Panc1 (cell line): ENCODE measurements around the gene PRDX5. TPM values are rescaled to one million over a fixed set of nuclear protein-coding genes. Genes with fewer than 3 reads are reported as not detected.

Experiments used
- ATAC-seq: fragments of 200-7000 bp; cut with Tn5 transposase; 2 replicates; pipeline ENCODE4 v1.9.1; 2020; ENCODE audit warnings: mild to moderate bottlenecking, moderate library complexity
- BruUV-seq: library from RNA; stranded (reverse); fragments of 400-500 nt; replicated peaks from 2 replicates; lab custom pipeline; 2021; lab: Mats Ljungman, UMichigan
- CTCF ChIA-PET: fragments of 300-600 bp; sonication (Branson Sonifier 250); formaldehyde crosslinking; loops from one replicate; lab custom pipeline; 2022; ENCODE audit warnings: antibody characterized with exemption; lab: Charles Lee
- POLR2A ChIA-PET: fragments of 300-600 bp; sonication (Branson Sonifier 250); formaldehyde crosslinking; loops from one replicate; lab custom pipeline; 2022; ENCODE audit warnings: antibody characterized with exemption; lab: Charles Lee
- DNase-seq: peaks from one replicate; pipeline ENCODE4 v3.0.0-alpha.2; 2010; ENCODE audit warnings: low read depth, low spot score
- H3K27ac ChIP-seq: 2 replicates; pipeline ENCODE4 v1.5.1; 2011; ENCODE audit warnings: mild to moderate bottlenecking, low read length, inconsistent platforms
- H3K27me3 ChIP-seq: fragments of 200-500 bp; sonication (Bioruptor generic); 2 replicates; pipeline ENCODE4 v1.6.0; 2014; ENCODE audit warnings: low read length, inconsistent platforms; ENCODE audit not compliant: control insufficient read depth, insufficient read depth
- H3K36me3 ChIP-seq: fragments of 200-500 bp; sonication (Bioruptor generic); 2 replicates; pipeline ENCODE4 v1.5.1; 2014; ENCODE audit warnings: inconsistent platforms, mild to moderate bottlenecking, low read length, moderate library complexity; ENCODE audit not compliant: control insufficient read depth, insufficient read depth
- H3K4me1 ChIP-seq: 2 replicates; pipeline ENCODE4 v1.5.1; 2011; ENCODE audit warnings: inconsistent platforms, mild to moderate bottlenecking, low read length, moderate library complexity; ENCODE audit not compliant: control insufficient read depth, insufficient read depth
- H3K4me3 ChIP-seq, 2 experiments: 2 replicates each; pipeline ENCODE4 v1.5.1; 2011 to 2012; ENCODE audit warnings: low read depth in 2 of 2, low read length in 2 of 2, mild to moderate bottlenecking in 2 of 2, inconsistent platforms in 1 of 2, moderate library complexity in 1 of 2
- H3K9me3 ChIP-seq: fragments of 200-500 bp; sonication (Bioruptor generic); 2 replicates; pipeline ENCODE4 v1.5.1; 2014; ENCODE audit warnings: low read depth, mild to moderate bottlenecking, inconsistent platforms, low read length, moderate library complexity; ENCODE audit not compliant: control insufficient read depth, insufficient read depth
- CTCF ChIP-seq: fragments of 450-650 bp; IDR thresholded peaks from 2 replicates; pipeline ENCODE4 v1.5.1; 2017; ENCODE audit warnings: mild to moderate bottlenecking
- POLR2AphosphoS5 ChIP-seq: IDR thresholded peaks from 2 replicates; pipeline ENCODE4 v1.6.1; 2012; ENCODE audit warnings: mild to moderate bottlenecking, low read depth, low read length, moderate library complexity
- SIN3A ChIP-seq: IDR thresholded peaks from 2 replicates; pipeline ENCODE4 v1.6.1; 2012; ENCODE audit warnings: low read depth, mild to moderate bottlenecking, low read length, moderate library complexity, borderline replicate concordance; ENCODE audit not compliant: insufficient read depth
- TCF7L2 ChIP-seq: IDR thresholded peaks from 2 replicates; pipeline ENCODE4 v1.6.1; 2011; ENCODE audit warnings: mild to moderate bottlenecking, low read depth, low read length, inconsistent platforms
- in situ Hi-C: cut with HindIII; loops from 2 replicates; pipeline ENCODE4 v1.10.0; 2016; ENCODE audit warnings: low sequenced_read_pairs, low pct_unique_long_range_greater_than_20kb
- intact Hi-C: fragments of 100-400 bp; cut with micrococcal nuclease; formaldehyde crosslinking; loops from one replicate; pipeline ENCODE4 v1.10.0; 2022; ENCODE audit not compliant: unreplicated experiment
- total RNA-seq: library from RNA; stranded (reverse); gene quantifications from one replicate; pipeline ENCODE4 v1.2.1, GENCODE V29; 2021; ENCODE audit not compliant: unreplicated experiment
- TF ChIP-seq, protein P1 (sequence below), 2 experiments: IDR thresholded peaks; 2 replicates each; pipeline ENCODE4 v1.6.1; 2011 to 2012; ENCODE audit warnings: low read depth in 2 of 2, control low read depth in 1 of 2, low read length in 1 of 2, mild to moderate bottlenecking in 1 of 2, moderate library complexity in 1 of 2; ENCODE audit not compliant: insufficient read depth in 1 of 2

Gene PRDX5
- total RNA-seq, 1 experiment from 2014 or later = 492 TPM

DNA sequence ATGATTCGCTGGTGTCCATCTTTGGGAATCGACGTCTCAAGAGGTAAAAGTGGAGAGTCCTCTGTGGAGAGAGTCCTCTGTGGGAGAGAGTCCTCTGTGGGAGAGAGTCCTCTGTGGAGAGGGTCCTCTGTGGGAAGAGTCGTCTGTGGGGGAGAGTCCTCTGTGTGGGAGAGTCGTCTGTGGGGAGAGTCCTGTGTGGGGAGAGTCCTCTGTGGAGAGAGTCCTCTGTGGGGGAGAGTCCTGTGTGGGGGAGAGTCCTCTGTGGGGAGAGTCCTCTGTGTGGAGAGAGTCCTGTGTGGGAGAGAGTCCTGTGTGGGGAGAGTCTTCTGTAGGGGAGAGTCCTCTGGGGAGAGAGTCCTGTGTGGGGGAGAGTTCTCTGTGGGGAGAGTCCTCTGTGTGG, 3.1 kb downstream of the PRDX5 start:
- Histone ChIP-seq H3K4me3 (no peak overlapping the region), H3K4me1 (peaks cover 40% of the 10 kb centered on the region), H3K9me3 (no peaks in the 10 kb centered on the region), H3K27ac (peak overlapping the region; percentile 36), H3K27me3 (no peaks in the 10 kb centered on the region), H3K36me3 (peaks cover 2% of the 10 kb centered on the region; the same call in 1 of the 2 replicates)
- CTCF ChIA-PET = no interaction called here
- BruUV-seq = no TSS peak
- TF ChIP-seq, protein P1, sequence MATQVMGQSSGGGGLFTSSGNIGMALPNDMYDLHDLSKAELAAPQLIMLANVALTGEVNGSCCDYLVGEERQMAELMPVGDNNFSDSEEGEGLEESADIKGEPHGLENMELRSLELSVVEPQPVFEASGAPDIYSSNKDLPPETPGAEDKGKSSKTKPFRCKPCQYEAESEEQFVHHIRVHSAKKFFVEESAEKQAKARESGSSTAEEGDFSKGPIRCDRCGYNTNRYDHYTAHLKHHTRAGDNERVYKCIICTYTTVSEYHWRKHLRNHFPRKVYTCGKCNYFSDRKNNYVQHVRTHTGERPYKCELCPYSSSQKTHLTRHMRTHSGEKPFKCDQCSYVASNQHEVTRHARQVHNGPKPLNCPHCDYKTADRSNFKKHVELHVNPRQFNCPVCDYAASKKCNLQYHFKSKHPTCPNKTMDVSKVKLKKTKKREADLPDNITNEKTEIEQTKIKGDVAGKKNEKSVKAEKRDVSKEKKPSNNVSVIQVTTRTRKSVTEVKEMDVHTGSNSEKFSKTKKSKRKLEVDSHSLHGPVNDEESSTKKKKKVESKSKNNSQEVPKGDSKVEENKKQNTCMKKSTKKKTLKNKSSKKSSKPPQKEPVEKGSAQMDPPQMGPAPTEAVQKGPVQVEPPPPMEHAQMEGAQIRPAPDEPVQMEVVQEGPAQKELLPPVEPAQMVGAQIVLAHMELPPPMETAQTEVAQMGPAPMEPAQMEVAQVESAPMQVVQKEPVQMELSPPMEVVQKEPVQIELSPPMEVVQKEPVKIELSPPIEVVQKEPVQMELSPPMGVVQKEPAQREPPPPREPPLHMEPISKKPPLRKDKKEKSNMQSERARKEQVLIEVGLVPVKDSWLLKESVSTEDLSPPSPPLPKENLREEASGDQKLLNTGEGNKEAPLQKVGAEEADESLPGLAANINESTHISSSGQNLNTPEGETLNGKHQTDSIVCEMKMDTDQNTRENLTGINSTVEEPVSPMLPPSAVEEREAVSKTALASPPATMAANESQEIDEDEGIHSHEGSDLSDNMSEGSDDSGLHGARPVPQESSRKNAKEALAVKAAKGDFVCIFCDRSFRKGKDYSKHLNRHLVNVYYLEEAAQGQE (IDR thresholded peaks at IDR 0.05; ENCODE audit: insufficient read depth in 1 of 2, low read depth in 2 of 2, low read length in 1 of 2) = no peak
- no peak for TF ChIP-seq CTCF
- no peak for TF ChIP-seq POLR2AphosphoS5
- TF ChIP-seq SIN3A = no peak
- no peak for TF ChIP-seq TCF7L2
- ATAC-seq (no peak), DNase-seq (no peak)
- in situ Hi-C loops (no loop called here), intact Hi-C loops (no loop called here)
- POLR2A ChIA-PET = no interaction called here

- Histone ChIP-seq H3K27ac (peak overlapping the region; percentile 36; the same call in 1 of the 2 replicates), H3K36me3 (peaks cover under 1% of the 10 kb centered on the region; the same call in 1 of the 2 replicates), H3K4me1 (peaks cover 36% of the 10 kb centered on the region), H3K27me3 (no peaks in the 10 kb centered on the region), H3K9me3 (no peaks in the 10 kb centered on the region), H3K4me3 (no peak overlapping the region)
- in situ Hi-C loops = no loop called here
- ATAC-seq (no peak), DNase-seq (no peak)
- TF ChIP-seq, protein P1 (IDR thresholded peaks at IDR 0.05; ENCODE audit: insufficient read depth in 1 of 2, low read depth in 2 of 2, low read length in 1 of 2) = no peak
- TF ChIP-seq CTCF (no peak), POLR2AphosphoS5 (no peak), SIN3A (no peak), TCF7L2 (no peak)
- ChIA-PET CTCF (no interaction called here), POLR2A (no interaction called here)
- intact Hi-C loops = no loop called here
- no TSS peak for BruUV-seq
Measured at GRCh38 chr11:64321533-64321932, 3.6 kb downstream of the PRDX5 start.
